ENCODE results near the gene RAB1B.

Gene RAB1B

DNA sequence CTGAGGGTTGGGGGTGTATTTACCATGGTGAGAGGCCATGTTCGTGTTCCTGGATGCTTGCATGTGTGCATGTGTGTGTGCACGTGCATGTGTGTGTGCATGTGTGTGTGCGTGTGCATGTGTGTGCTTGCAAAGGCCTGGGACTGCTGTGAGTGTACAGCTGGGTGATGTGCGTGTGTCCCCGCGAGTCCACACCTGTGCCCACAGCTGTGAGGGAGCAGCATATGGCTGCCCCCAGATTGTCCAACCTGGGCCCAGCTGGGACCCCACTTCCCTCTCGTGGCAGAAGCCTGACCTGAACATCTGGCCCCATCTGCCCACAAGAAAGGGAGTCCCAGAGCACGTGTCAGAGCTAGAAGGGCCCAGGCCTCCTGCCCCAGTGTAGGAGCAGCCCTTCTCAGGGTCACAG lies 56.8 kb downstream of the RAB1B start:
- no peak for DNase-seq

DNA sequence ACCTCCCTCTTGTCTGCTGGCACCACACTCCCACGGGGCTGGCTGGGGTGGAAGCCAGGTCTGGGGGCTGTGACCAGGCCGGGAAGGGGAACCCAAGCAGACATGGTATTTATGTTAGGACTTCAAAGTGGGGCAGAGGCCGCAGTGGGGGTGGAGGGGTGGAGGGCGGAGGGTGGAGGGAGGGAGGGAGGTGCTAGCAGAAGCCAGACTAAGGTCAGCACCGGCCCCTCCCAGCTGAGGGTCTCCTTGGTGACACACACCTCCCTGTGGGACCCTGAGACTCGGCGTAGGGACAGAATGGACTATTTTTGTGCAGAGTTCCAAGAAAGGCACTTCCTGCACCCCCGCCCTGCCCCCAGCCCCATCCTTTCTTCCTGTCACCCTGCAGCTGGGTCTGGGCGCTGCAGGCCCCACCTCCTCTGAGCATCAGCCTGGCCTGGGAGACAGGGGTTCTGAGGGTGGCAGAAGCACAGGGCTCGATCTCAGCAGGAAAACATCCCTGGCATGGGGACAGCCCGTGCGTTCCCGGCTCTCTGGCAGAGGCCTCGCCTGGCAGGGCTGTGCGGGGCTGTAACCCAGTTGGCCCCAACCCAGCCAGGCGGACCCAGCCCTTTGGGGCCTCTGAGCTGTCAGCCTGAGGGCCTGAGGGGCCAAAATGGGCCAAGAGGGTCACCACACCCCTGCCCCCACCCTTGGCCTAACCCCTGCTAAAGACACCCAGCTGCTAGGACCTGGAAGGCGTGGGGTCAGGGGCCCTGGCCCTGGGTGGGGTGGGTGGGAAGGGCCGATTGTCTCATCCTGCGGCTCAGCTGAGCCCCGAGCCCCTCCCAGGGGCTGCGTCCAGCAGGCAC lies 58.0 kb downstream of the RAB1B start:
- peak; percentile 36 for DNase-seq

All from NK-92 treated with Interleukin-12 subunit alpha and Interleukin-12 subunit beta, amount 100 ng/mL, for 24 hours (cell line).